HepG2 (cell line): Measurements from ENCODE around the gene SND1. TPM values are rescaled to one million over a fixed set of nuclear protein-coding genes. Genes with fewer than 3 reads are reported as not detected.

Experiments
- ATAC-seq: fragments of 200-7000 bp; cut with Tn5 transposase; 3 replicates; pipeline ENCODE4 v1.9.1; 2020; ENCODE audit warnings: mild to moderate bottlenecking, moderate library complexity
- BruUV-seq: library from RNA; stranded (reverse); fragments of 400-500 nt; replicated peaks from 2 replicates; lab custom pipeline; 2021; lab: Mats Ljungman, UMichigan
- CTCF ChIA-PET: fragments of 300-600 bp; formaldehyde crosslinking; extraction: SDS; loops from one replicate; lab custom pipeline; 2021; ENCODE audit warnings: low total read pairs, inconsistent platforms, low intra/inter-chr PET ratio; lab: Yijun Ruan, JAX
- POLR2A ChIA-PET: fragments of 350-600 bp; sonication (Branson Sonifier 250); formaldehyde crosslinking; loops from one replicate; lab custom pipeline; 2020; ENCODE audit warnings: antibody characterized with exemption, inconsistent platforms; lab: Yijun Ruan, JAX
- DNase-seq: peaks from one replicate; pipeline ENCODE4 v3.0.0-alpha.2; 2015; ENCODE audit warnings: low spot score
- FAIRE-seq: peaks from 3 replicates; lab custom pipeline; 2011; peaks lifted over from hg19 to GRCh38; lab: Jason Lieb, UNC
- H2AFZ ChIP-seq: one replicate; pipeline ENCODE4 v1.6.1; 2011; ENCODE audit warnings: low read length, inconsistent platforms
- H3K27ac ChIP-seq: fragments of 300-600 bp; 3 replicates; pipeline ENCODE4 v1.8.0; 2011; ENCODE audit warnings: mixed run types, mild to moderate bottlenecking, mixed read lengths, low read length, inconsistent platforms; ENCODE audit not compliant: insufficient read depth; ENCODE audit errors: extremely low read length
- H3K27me3 ChIP-seq, 2 experiments: fragments of 200-600 bp in 1 of 2; 2 replicates in 1 of 2; 3 replicates in 1 of 2; pipeline versions ENCODE4 v1.6.0 to v1.8.0; 2011; ENCODE audit warnings: low read length in 2 of 2, mild to moderate bottlenecking in 2 of 2, moderate library complexity in 2 of 2, inconsistent platforms in 1 of 2; ENCODE audit not compliant: insufficient read depth in 2 of 2, control insufficient read depth in 1 of 2
- H3K36me3 ChIP-seq, 2 experiments: fragments of 200-600 bp in 1 of 2; replicated peaks in 1 of 2; 2 replicates in 1 of 2; 3 replicates in 1 of 2; pipeline versions ENCODE4 v1.5.1 to v1.8.0; 2011; ENCODE audit warnings: low read length in 2 of 2, inconsistent platforms in 1 of 2; ENCODE audit not compliant: insufficient read depth in 2 of 2, control insufficient read depth in 1 of 2
- H3K4me1 ChIP-seq: 2 replicates; pipeline ENCODE4 v1.5.1; 2012; ENCODE audit warnings: low read length, inconsistent platforms; ENCODE audit not compliant: insufficient read depth
- H3K4me2 ChIP-seq: 2 replicates; pipeline ENCODE4 v1.6.0; 2011; ENCODE audit warnings: low read depth, low read length, inconsistent platforms
- H3K4me3 ChIP-seq, 3 experiments: fragments of 200-600 bp in 1 of 3; sonication (generic), shearing (Covaris generic) in 1 of 3; replicated peaks in 1 of 3; 2 replicates each; pipeline ENCODE4 v1.5.1; 2011 to 2016; ENCODE audit warnings: low read length in 3 of 3, inconsistent platforms in 2 of 3, low read depth in 2 of 3, mild to moderate bottlenecking in 2 of 3, control low read depth in 1 of 3, mixed read lengths in 1 of 3; ENCODE audit not compliant: insufficient read depth in 1 of 3
- H3K79me2 ChIP-seq: one replicate; pipeline ENCODE4 v1.6.1; 2011; ENCODE audit warnings: low read length, inconsistent platforms; ENCODE audit not compliant: insufficient read depth
- H3K9ac ChIP-seq: 2 replicates; pipeline ENCODE4 v1.6.0; 2011; ENCODE audit warnings: mild to moderate bottlenecking, low read depth, low read length, inconsistent platforms; ENCODE audit not compliant: insufficient read depth
- H3K9me3 ChIP-seq: 2 replicates; pipeline ENCODE4 v1.5.1; 2012; ENCODE audit warnings: mild to moderate bottlenecking, low read length
- H4K20me1 ChIP-seq: 2 replicates; pipeline ENCODE4 v1.6.0; 2011; ENCODE audit warnings: inconsistent platforms, mild to moderate bottlenecking, low read length, moderate library complexity; ENCODE audit not compliant: insufficient read depth
- CTCF ChIP-seq: sonication (generic); formaldehyde crosslinking; IDR thresholded peaks from 2 replicates; pipeline ENCODE4 v1.5.0; 2020; ENCODE audit warnings: mild to moderate bottlenecking, missing genetic modification reagents, moderate library complexity
- FOXP4 ChIP-seq: sonication (generic); formaldehyde crosslinking; IDR thresholded peaks from 2 replicates; pipeline ENCODE4 v1.4.0; 2020; ENCODE audit warnings: missing genetic modification reagents
- GATA4 ChIP-seq: sonication (generic); IDR thresholded peaks from 2 replicates; pipeline ENCODE4 v1.6.1; 2016; ENCODE audit warnings: antibody characterized with exemption, low read depth, borderline replicate concordance
- GATAD2A ChIP-seq: IDR thresholded peaks from 2 replicates; pipeline ENCODE4 v1.6.1; 2016
- MAFF ChIP-seq: IDR thresholded peaks from 2 replicates; pipeline ENCODE4 v1.6.1; 2011; ENCODE audit warnings: low read depth, low read length, improper control_type of control experiment
- MIER2 ChIP-seq: IDR thresholded peaks from 2 replicates; pipeline ENCODE4 v1.6.1; 2016; ENCODE audit warnings: missing biosample characterization, missing genetic modification reagents
- THAP7 ChIP-seq: sonication (generic); formaldehyde crosslinking; IDR thresholded peaks from 2 replicates; pipeline ENCODE4 v1.8.1; 2023; ENCODE audit warnings: mild to moderate bottlenecking, missing genetic modification reagents
- ZMAT3 ChIP-seq: sonication (generic); formaldehyde crosslinking; conservative IDR thresholded peaks from 2 replicates; pipeline ENCODE4 v1.7.0; 2021; ENCODE audit warnings: missing genetic modification reagents
- ZNF691 ChIP-seq: sonication (generic); formaldehyde crosslinking; IDR thresholded peaks from 2 replicates; pipeline ENCODE4 v1.4.0; 2020; ENCODE audit warnings: missing genetic modification reagents, low read depth, mild to moderate bottlenecking, borderline replicate concordance
- ZNF784 ChIP-seq: sonication (generic); formaldehyde crosslinking; IDR thresholded peaks from 2 replicates; pipeline ENCODE4 v1.5.1; 2020; ENCODE audit warnings: missing genetic modification reagents, mild to moderate bottlenecking, borderline replicate concordance
- WGBS: methylation state at CpG from one replicate; pipeline ENCODE4 v1.1.6; 2017; ENCODE audit warnings: low lambda C conversion rate; 5-methylcytosine and 5-hydroxymethylcytosine counted together
- in situ Hi-C: cut with HindIII; loops from 2 replicates; pipeline ENCODE4 v1.10.0; 2017; ENCODE audit warnings: low pct_unique_long_range_greater_than_20kb; ENCODE audit not compliant: extremely low pct_ligation_motif_present
- intact Hi-C: fragments of 100-400 bp; cut with micrococcal nuclease; formaldehyde crosslinking; loops from one replicate; pipeline ENCODE4 v1.10.0; 2022; ENCODE audit not compliant: unreplicated experiment
- polyA plus RNA-seq, 8 experiments: library from polyadenylated mRNA; depleted of rRNA in 3 of 8; stranded (reverse) in 7 of 8; unstranded in 1 of 8; fragments of >200 nt; fragmentation: Illumina TruSeq in 4 of 8; extraction: Trizol in 4 of 8; gene quantifications; 2 replicates each; pipeline versions ENCODE4 v1.2.1 to v1.2.3, GENCODE V29; 2011 to 2016; ENCODE audit warnings: low read depth in 4 of 8, missing spikeins in 1 of 8, mixed read lengths in 1 of 8; ENCODE audit not compliant: insufficient read depth in 1 of 8
- total RNA-seq, 5 experiments: library from RNA; depleted of rRNA; stranded (reverse); fragments of >200 nt; fragmentation: Illumina TruSeq; extraction: Trizol; gene quantifications; 2 replicates each; pipeline ENCODE4 v1.2.3, GENCODE V29; 2016; ENCODE audit warnings: low read depth in 1 of 5

SND1 gene
- total and polyA plus RNA-seq, 2 of the 13 experiments (the other 11 are each of a cell fraction or from before 2014, with no cell fraction given) = 110 to 182 TPM

- ChIA-PET POLR2A (no interaction called here), CTCF (no interaction called here)
- Histone ChIP-seq H3K27ac (no peak overlapping the region), H3K9me3 (no peaks in the 10 kb centered on the region), H3K36me3 (peaks cover 5 to 38% of the 10 kb centered on the region in 2 experiments; a peak in 4 of 5 replicates), H3K79me2 (no peaks in the 10 kb centered on the region), H3K9ac (no peak overlapping the region), H4K20me1 (no peaks in the 10 kb centered on the region), H3K4me3 (no peak overlapping the region), H3K27me3 (no peaks in the 10 kb centered on the region), H3K4me1 (no peaks in the 10 kb centered on the region), H3K4me2 (no peak overlapping the region), H2AFZ (no peak overlapping the region)
- intact Hi-C loops = no loop called here
- BruUV-seq = no TSS peak
- ATAC-seq (no peak), FAIRE-seq (no peak), DNase-seq (no peak)
- WGBS = 82% methylated on average over 1 of the region's 1 CpG
- TF ChIP-seq ZNF784 (no peak), MAFF (no peak), MIER2 (CRISPR knock-in tag) (no peak), GATAD2A (CRISPR knock-in tag) (no peak), CTCF (CRISPR knock-in tag) (no peak), ZMAT3 (CRISPR knock-in tag) (no peak), GATA4 (no peak), THAP7 (no peak), ZNF691 (CRISPR knock-in tag) (no peak), FOXP4 (CRISPR knock-in tag) (no peak)
- in situ Hi-C loops = no loop called here
Observed at GRCh38 chr7:127949769-127950222, 297.8 kb downstream of the SND1 start.
